Pancreas (tissue), 10 donors: ENCODE measurements around the gene ZNF358. TPM values are rescaled to one million over a fixed set of nuclear protein-coding genes. Genes with fewer than 3 reads are reported as not detected.

Source experiments
- ATAC-seq, 4 donors: fragments of 200-7000 bp; cut with Tn5 transposase; one replicate each; pipeline versions ENCODE4 v1.8.0 to v1.9.1; 2020; ENCODE audit warnings: mild to moderate bottlenecking in 4 of 4, moderate library complexity in 4 of 4
- DNase-seq, 6 donors: peaks; one replicate each; pipeline ENCODE4 v3.0.0-alpha.2; 2020
- FAIRE-seq: peaks from 2 replicates; lab custom pipeline; 2012; peaks lifted over from hg19 to GRCh38; lab: Jason Lieb, UNC
- H3K27ac ChIP-seq, 4 donors: fragments of 200-600 bp; sonication (generic); 1 replicate in 3 of 4; 2 replicates in 1 of 4; pipeline versions ENCODE4 v1.5.0 to v1.8.0; 2020
- H3K27me3 ChIP-seq, 4 donors: fragments of 200-600 bp; one replicate each; pipeline ENCODE4 v1.8.0; 2021
- H3K36me3 ChIP-seq, 3 donors: fragments of 200-600 bp; sonication (generic) in 1 of 3; one replicate each; pipeline versions ENCODE4 v1.5.0 to v1.8.0; 2020 to 2021
- H3K4me1 ChIP-seq, 3 donors: fragments of 200-600 bp; one replicate each; pipeline ENCODE4 v1.8.0; 2021
- H3K4me3 ChIP-seq, 4 donors: fragments of 200-600 bp; sonication (generic) in 2 of 4; one replicate each; pipeline versions ENCODE4 v1.5.0 to v1.8.0; 2020 to 2021
- H3K9me3 ChIP-seq, 4 donors: fragments of 200-600 bp; one replicate each; pipeline ENCODE4 v1.8.0; 2021
- CTCF ChIP-seq, 4 donors: fragments of 200-600 bp; sonication (generic) in 3 of 4; IDR thresholded peaks; one replicate each; pipeline versions ENCODE4 v1.5.0 to v1.8.0; 2021; ENCODE audit warnings: antibody characterized with exemption in 4 of 4
- WGBS, 2 donors: extraction: QIAGEN DNeasy Blood & Tissue Kit; methylation state at CpG; one replicate each; pipeline ENCODE4 v1.1.7; 2013; 5-methylcytosine and 5-hydroxymethylcytosine counted together
- intact Hi-C, 3 donors: fragments of 100-400 bp; cut with DNase I; formaldehyde crosslinking; loops; one replicate each; pipeline versions ENCODE4 v1.11.1 to v1.14.2; 2022
- polyA plus RNA-seq, 2 donors: library from polyadenylated mRNA; stranded (reverse); fragments of 200-250 nt; gene quantifications; one replicate each; pipeline ENCODE4 v1.2.3, GENCODE V29; 2013
- total RNA-seq, 6 donors: library from RNA; stranded (reverse); fragmentation: NEBNext Ultra II Directional in 4 of 6; extraction: Animal tissue kit (Norgen Biotek cat#: 25700) in 4 of 6; gene quantifications; one replicate each; pipeline versions ENCODE4 v1.2.1 to v1.2.4, GENCODE V29; 2021 to 2023
- donor health status: healthy with polysubstance abuse.
- donor health status: DM: no; HTN: no; CAD: no; lungs with moderate emphysema.
- donor health status: DM: no; HTN: no; CAD: no.
- donor health status: control.
- donor health status: control.
- donor health status: Bipolar disorder and iron deficiency.
- donor health status: DM: yes; HTN: yes; CAD: no.
- donor health status: DM: no; HTN: no; CAD: no.
- donor health status: DM: no; HTN: no; CAD: no.
- donor health status: DM: yes; HTN: yes; CAD: no.

The ZNF358 gene
- 10 to 100 TPM; 22.6 to 33.9 (median 23.3) TPM for total RNA-seq
- polyA plus RNA-seq = 10 to 100 TPM; 35.5 to 68.8 TPM

GRCh38 chr19:7515645-7516151, at the start of gene ZNF358:
TSS of gene ZNF358 (plus strand) at chr19:7516103. CDS start at chr19:7519243, 3,140 bp downstream.
- DNase-seq = peak; percentile 55 to 88 (median 68)
- no peak for TF ChIP-seq CTCF (IDR thresholded peaks at IDR 0.05)
- Histone ChIP-seq H3K27ac (peak within 1 kb of the TSS in 3 of 4 donors; percentile 38 to 57 (median 44)), H3K4me1 (peaks cover 0 to 3% (median 0%) of the 10 kb centered on the region in 3 donors), H3K36me3 (no peaks in the 10 kb centered on the region), H3K9me3 (no peaks in the 10 kb centered on the region), H3K27me3 (no peaks in the 10 kb centered on the region), H3K4me3 (peak within 1 kb of the TSS; percentile 48 to 68 (median 54))
- intact Hi-C loops = no loop called here
- 0 to 2% methylated on average over 31 to 33 of the region's 33 CpGs for WGBS, 2 donors
- no peak for FAIRE-seq
- ATAC-seq = peak; percentile 85 to 95 (median 92)

- Histone ChIP-seq H3K27me3 (no peaks in the 10 kb centered on the region), H3K9me3 (no peaks in the 10 kb centered on the region), H3K27ac (no peak overlapping the region), H3K4me3 (no peak overlapping the region), H3K4me1 (peaks cover 0 to 4% (median 2%) of the 10 kb centered on the region in 3 donors), H3K36me3 (peaks cover 0 to 51% (median 27%) of the 10 kb centered on the region in 3 donors)
- no peak for ATAC-seq
- intact Hi-C loops = no loop called here
- no peak for TF ChIP-seq CTCF (IDR thresholded peaks at IDR 0.05)
- DNase-seq = no peak
- FAIRE-seq = no peak
- WGBS, 2 donors = 97 to 99% methylated on average over 86 of the region's 86 CpGs
Observed at GRCh38 chr19:7467009-7467989, 48.6 kb upstream of the ZNF358 start.

- ATAC-seq (no peak), FAIRE-seq (no peak), DNase-seq (peak in 1 of 6 donors; percentile 74)
- no peaks in the 10 kb centered on the region for H3K9me3 ChIP-seq
- no peak overlapping the region for H3K4me3 ChIP-seq
- intact Hi-C loops = no loop called here
- H3K27me3 ChIP-seq = no peaks in the 10 kb centered on the region
- peaks cover 0 to 38% (median 20%) of the 10 kb centered on the region in 3 donors for H3K36me3 ChIP-seq
- no peak overlapping the region for H3K27ac ChIP-seq
- 91 to 92% methylated on average over 24 of the region's 24 CpGs for WGBS, 2 donors
- peaks cover 0 to 4% (median 2%) of the 10 kb centered on the region in 3 donors for H3K4me1 ChIP-seq
- TF ChIP-seq CTCF (IDR thresholded peaks at IDR 0.05) = no peak
Observed at GRCh38 chr19:7468840-7469239, 47.1 kb upstream of the ZNF358 start.

GRCh38 chr19:7469669-7470285, 46.1 kb upstream of the ZNF358 start:
- no peak overlapping the region for H3K27ac ChIP-seq
- FAIRE-seq = no peak

More at GRCh38 chr19:7469669-7470285, 46.1 kb upstream of the ZNF358 start:
- WGBS, 2 donors = 75 to 82% methylated on average over 30 to 31 of the region's 31 CpGs
- Histone ChIP-seq H3K4me3 (no peak overlapping the region), H3K27me3 (no peaks in the 10 kb centered on the region), H3K36me3 (peaks cover 0 to 29% (median 18%) of the 10 kb centered on the region in 3 donors), H3K9me3 (no peaks in the 10 kb centered on the region), H3K4me1 (peaks cover 0 to 4% (median 2%) of the 10 kb centered on the region in 3 donors)
- DNase-seq (peak in 1 of 6 donors; percentile 22), ATAC-seq (peak in 2 of 4 donors; percentile 5 to 8)
- no peak for TF ChIP-seq CTCF (IDR thresholded peaks at IDR 0.05)
- intact Hi-C loops = no loop called here
